Endothelial cell of umbilical vein (primary cell): Measurements from ENCODE around the gene IFITM5. TPM values are rescaled to one million over a fixed set of nuclear protein-coding genes. Genes with fewer than 3 reads are reported as not detected.

Experiments
- BruUV-seq: library from RNA; stranded (reverse); fragments of 400-500 nt; replicated peaks from 2 replicates; lab custom pipeline; 2021; lab: Mats Ljungman, UMichigan
- CTCF ChIA-PET: fragments of 300-600, 350-600 bp; sonication (Branson Sonifier 250); formaldehyde crosslinking; loops from one replicate; lab custom pipeline; 2021; ENCODE audit warnings: antibody characterized with exemption, inconsistent platforms; lab: Charles Lee
- POLR2A ChIA-PET: fragments of 300-600, 350-600 bp; sonication (Branson Sonifier 250); formaldehyde crosslinking; loops from one replicate; lab custom pipeline; 2021; ENCODE audit warnings: antibody characterized with exemption, inconsistent platforms; lab: Charles Lee
- DNase-seq: peaks from one replicate; pipeline ENCODE4 v3.0.0-alpha.2; 2011; ENCODE audit warnings: low read depth, low spot score
- FAIRE-seq: peaks from 2 replicates; lab custom pipeline; 2011; peaks lifted over from hg19 to GRCh38; lab: Jason Lieb, UNC
- H2AFZ ChIP-seq: 2 replicates; pipeline ENCODE4 v1.6.0; 2012; ENCODE audit warnings: low read depth, low read length, control low read depth, inconsistent platforms
- H3K27ac ChIP-seq: 2 replicates; pipeline ENCODE4 v1.5.1; 2011; ENCODE audit warnings: low read depth, mild to moderate bottlenecking, control low read depth, low read length, moderate library complexity; ENCODE audit not compliant: insufficient read depth
- H3K27me3 ChIP-seq, 2 experiments: 2 replicates each; pipeline versions ENCODE4 v1.6.0 to v1.6.1; 2011; ENCODE audit warnings: low read length in 2 of 2, mixed read lengths in 1 of 2; ENCODE audit not compliant: control insufficient read depth in 2 of 2, insufficient read depth in 2 of 2
- H3K36me3 ChIP-seq, 2 experiments: 2 replicates in 1 of 2; 3 replicates in 1 of 2; pipeline ENCODE4 v1.5.1; 2011; ENCODE audit warnings: low read length in 2 of 2, mild to moderate bottlenecking in 1 of 2, moderate library complexity in 1 of 2; ENCODE audit not compliant: control insufficient read depth in 2 of 2, insufficient read depth in 2 of 2; ENCODE audit errors: extremely low read depth in 1 of 2
- H3K4me1 ChIP-seq: 3 replicates; pipeline ENCODE4 v1.5.1; 2011; ENCODE audit warnings: mild to moderate bottlenecking, low read length; ENCODE audit not compliant: control insufficient read depth, insufficient read depth; ENCODE audit errors: extremely low read depth
- H3K4me2 ChIP-seq: 2 replicates; pipeline ENCODE4 v1.6.1; 2011; ENCODE audit warnings: low read length, control low read depth, mixed read lengths; ENCODE audit not compliant: insufficient read depth
- H3K4me3 ChIP-seq, 3 experiments: fragments of 200-600 bp in 1 of 3; sonication (generic), shearing (Covaris generic) in 1 of 3; replicated peaks in 1 of 3; 2 replicates each; pipeline ENCODE4 v1.5.1; 2011 to 2016; ENCODE audit warnings: control low read depth in 3 of 3, low read length in 3 of 3, mild to moderate bottlenecking in 2 of 3, inconsistent platforms in 1 of 3, low read depth in 1 of 3, moderate library complexity in 1 of 3; ENCODE audit not compliant: insufficient read depth in 1 of 3
- H3K79me2 ChIP-seq: 2 replicates; pipeline ENCODE4 v1.6.0; 2012; ENCODE audit warnings: low read length, inconsistent platforms; ENCODE audit not compliant: control insufficient read depth, insufficient read depth
- H3K9ac ChIP-seq: replicated peaks from 2 replicates; pipeline ENCODE3; 2011; ENCODE audit warnings: low read length, control low read depth; ENCODE audit not compliant: insufficient read depth; ENCODE audit errors: extremely low read depth
- H3K9me1 ChIP-seq: replicated peaks from 3 replicates; pipeline ENCODE4 v1.6.0; 2011; ENCODE audit warnings: mild to moderate bottlenecking, low read length; ENCODE audit not compliant: control insufficient read depth, insufficient read depth; ENCODE audit errors: extremely low read depth
- H3K9me3 ChIP-seq: replicated peaks from 2 replicates; pipeline ENCODE4 v1.5.1; 2012; ENCODE audit warnings: low read length, inconsistent platforms; ENCODE audit not compliant: control insufficient read depth, insufficient read depth
- H4K20me1 ChIP-seq: replicated peaks from 2 replicates; pipeline ENCODE3; 2011; ENCODE audit warnings: mild to moderate bottlenecking, low read length; ENCODE audit not compliant: control insufficient read depth, insufficient read depth; ENCODE audit errors: extremely low read depth
- CTCF ChIP-seq, 2 donors: IDR thresholded peaks; 1 replicate in 1 of 2; 2 replicates in 1 of 2; pipeline ENCODE4 v1.5.1; 2011; ENCODE audit warnings: low read length in 2 of 2, mild to moderate bottlenecking in 2 of 2, moderate library complexity in 2 of 2, control low read depth in 1 of 2, inconsistent platforms in 1 of 2, low read depth in 1 of 2; ENCODE audit not compliant: insufficient read depth in 1 of 2; ENCODE audit errors: extremely low read depth in 1 of 2
- EZH2 ChIP-seq: IDR thresholded peaks from 2 replicates; pipeline ENCODE4 v1.6.1; 2012; ENCODE audit warnings: borderline replicate concordance, low read depth, mild to moderate bottlenecking, moderate library complexity, low read length, inconsistent platforms; ENCODE audit not compliant: severe bottlenecking
- FOS ChIP-seq: IDR thresholded peaks from 2 replicates; pipeline ENCODE4 v1.6.1; 2011; ENCODE audit warnings: mild to moderate bottlenecking, low read length, moderate library complexity, borderline replicate concordance; ENCODE audit not compliant: insufficient read depth
- GATA2 ChIP-seq: IDR thresholded peaks from 2 replicates; pipeline ENCODE4 v1.7.0; 2011; ENCODE audit warnings: low read depth, mild to moderate bottlenecking, moderate library complexity, mixed read lengths, low read length; ENCODE audit not compliant: insufficient read length, insufficient read depth
- JUN ChIP-seq: IDR thresholded peaks from 2 replicates; pipeline ENCODE4 v1.6.1; 2011; ENCODE audit warnings: borderline replicate concordance, low read depth; ENCODE audit not compliant: insufficient read length, insufficient read depth
- MAX ChIP-seq: IDR thresholded peaks from 2 replicates; pipeline ENCODE4 v1.6.1; 2011; ENCODE audit not compliant: insufficient read depth, insufficient read length
- MYC ChIP-seq: IDR thresholded peaks from one replicate; pipeline ENCODE4 v1.6.1; 2011; ENCODE audit warnings: mild to moderate bottlenecking, low read depth, low read length
- POLR2A ChIP-seq: IDR thresholded peaks from 2 replicates; pipeline ENCODE4 v1.6.1; 2012; ENCODE audit warnings: low read depth, mild to moderate bottlenecking, control low read depth, low read length
- POLR2AphosphoS5 ChIP-seq: IDR thresholded peaks from 2 replicates; pipeline ENCODE4 v1.6.1; 2012; ENCODE audit warnings: low read depth, mild to moderate bottlenecking, control low read depth, low read length, moderate library complexity; ENCODE audit not compliant: insufficient read depth
- dilution Hi-C: fragments of 300-500 bp; cut with MboI; formaldehyde crosslinking; loops from one replicate; pipeline ENCODE4 v1.15.0; 2019; ENCODE audit warnings: low sequenced_read_pairs; ENCODE audit not compliant: extremely low pct_ligation_motif_present
- intact Hi-C: fragments of 100-400 bp; cut with micrococcal nuclease; formaldehyde crosslinking; loops from one replicate; pipeline ENCODE4 v1.10.0; 2022
- polyA plus RNA-seq, 4 experiments: library from polyadenylated mRNA; depleted of rRNA in 3 of 4; stranded (reverse) in 3 of 4; unstranded in 1 of 4; fragments of >200 nt; gene quantifications; 2 replicates each; pipeline versions ENCODE4 v1.2.1 to v1.2.3, GENCODE V29; 2011 to 2012; ENCODE audit warnings: missing spikeins in 1 of 4
- total RNA-seq: library from RNA; stranded (reverse); gene quantifications from 2 replicates; pipeline ENCODE4 v1.2.3, GENCODE V29; 2021

The IFITM5 gene
- total and polyA plus RNA-seq, 2 donors (not counting 3 experiments of a cell fraction or from before 2014, with no cell fraction given) = not detected

DNA sequence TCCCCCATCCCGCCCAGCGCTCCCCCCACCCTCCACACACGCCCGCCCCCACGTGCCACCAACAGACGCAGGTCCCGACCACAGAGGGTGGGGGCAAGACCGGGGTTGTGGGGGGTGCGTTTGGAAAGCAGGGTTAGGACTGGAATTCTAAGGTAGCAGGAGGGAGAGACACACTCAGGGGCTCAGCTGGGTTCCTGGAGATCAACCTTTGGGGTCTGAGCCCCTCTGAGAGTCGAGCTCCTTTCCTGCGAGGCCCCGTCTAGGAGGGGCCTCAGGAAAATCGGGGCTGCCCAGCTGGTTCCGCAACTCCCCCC, 10.0 kb downstream of the IFITM5 start:
- Histone ChIP-seq H3K4me3 (peak overlapping the region in 1 of 3 experiments; percentile 58), H3K9ac (no peak overlapping the region), H3K4me1 (peaks cover 3% of the 10 kb centered on the region), H3K36me3 (peaks cover 0 to 8% of the 10 kb centered on the region in 2 experiments), H3K27ac (no peak overlapping the region), H2AFZ (no peak overlapping the region), H4K20me1 (no peaks in the 10 kb centered on the region), H3K4me2 (no peak overlapping the region), H3K27me3 (peaks cover 8% of the 10 kb centered on the region in 2 experiments), H3K9me1 (no peaks in the 10 kb centered on the region), H3K9me3 (no peaks in the 10 kb centered on the region), H3K79me2 (no peaks in the 10 kb centered on the region)
- no peak for DNase-seq
- dilution Hi-C loops = no loop called here
- TF ChIP-seq MAX (no peak), POLR2A (no peak), FOS (no peak), GATA2 (no peak), EZH2 (no peak), POLR2AphosphoS5 (no peak), CTCF (IDR thresholded peaks at IDR 0.05; ENCODE audit: extremely low read depth in 1 of 2, insufficient read depth in 1 of 2, low read depth in 1 of 2, low read length in 2 of 2) (no peak), MYC (no peak), JUN (no peak)
- BruUV-seq = no TSS peak
- no peak for FAIRE-seq
- ChIA-PET POLR2A (no interaction called here), CTCF (interaction anchor here (1.5 to 2.2 kb wide), 2 partner anchors 16 to 39 kb away, joined by 3 to 11 read pairs; no protein-coding TSS in a partner anchor)
- intact Hi-C loops = no loop called here
